ENCODE measurements around the gene PPARD. TPM values are rescaled to one million over a fixed set of nuclear protein-coding genes. Genes with fewer than 3 reads are reported as not detected.
A peak's percentile ranks its signal among the peaks of the same experiment; 100 is the strongest.

The PPARD gene
- total and polyA plus RNA-seq, 2 of the 13 experiments (the other 11 are each of a cell fraction or from before 2014, with no cell fraction given): 6.1 to 13.3 TPM

DNA sequence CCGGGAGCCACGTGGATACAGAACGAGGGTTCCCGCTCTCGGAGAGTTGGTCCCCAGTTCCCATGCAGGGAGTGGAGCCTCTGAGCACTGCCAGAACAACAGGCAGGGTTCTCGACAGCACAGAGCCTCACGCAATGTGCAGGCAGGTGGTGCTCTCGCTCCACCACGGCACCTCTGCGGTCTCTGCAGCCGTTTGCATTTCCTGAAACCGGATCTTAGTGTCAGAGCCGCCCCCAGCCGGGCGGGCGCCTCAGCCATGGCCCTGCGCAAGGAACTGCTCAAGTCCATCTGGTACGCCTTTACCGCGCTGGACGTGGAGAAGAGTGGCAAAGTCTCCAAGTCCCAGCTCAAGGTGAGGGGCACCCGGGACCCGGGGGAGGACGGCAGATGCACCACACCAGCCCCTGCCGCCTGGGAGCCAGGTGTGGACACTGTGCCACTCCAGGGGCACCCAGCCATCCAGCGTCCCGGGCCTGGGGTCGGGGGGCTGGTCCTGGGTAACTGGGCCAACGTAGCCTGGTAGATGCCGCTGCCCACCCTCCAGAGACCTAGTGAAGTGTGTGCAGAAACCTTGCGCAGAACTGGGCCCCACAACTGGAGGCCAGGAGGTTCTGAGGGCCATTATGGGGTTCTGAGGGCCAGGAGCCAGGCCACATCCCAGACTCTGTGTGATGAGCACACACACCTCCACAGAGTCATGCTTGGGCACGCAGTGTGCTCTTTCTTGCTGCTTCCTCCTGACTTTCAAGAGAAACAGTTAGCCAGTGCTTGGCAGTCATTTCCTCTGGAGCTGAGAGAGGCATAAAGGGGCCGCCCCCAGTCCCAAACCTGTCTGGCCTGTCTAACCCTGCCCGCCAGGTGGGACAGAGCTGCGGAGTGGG, 44.5 kb upstream of the PPARD start, which contains the start of gene DEF6 (continued):
- TF ChIP-seq, protein P1, sequence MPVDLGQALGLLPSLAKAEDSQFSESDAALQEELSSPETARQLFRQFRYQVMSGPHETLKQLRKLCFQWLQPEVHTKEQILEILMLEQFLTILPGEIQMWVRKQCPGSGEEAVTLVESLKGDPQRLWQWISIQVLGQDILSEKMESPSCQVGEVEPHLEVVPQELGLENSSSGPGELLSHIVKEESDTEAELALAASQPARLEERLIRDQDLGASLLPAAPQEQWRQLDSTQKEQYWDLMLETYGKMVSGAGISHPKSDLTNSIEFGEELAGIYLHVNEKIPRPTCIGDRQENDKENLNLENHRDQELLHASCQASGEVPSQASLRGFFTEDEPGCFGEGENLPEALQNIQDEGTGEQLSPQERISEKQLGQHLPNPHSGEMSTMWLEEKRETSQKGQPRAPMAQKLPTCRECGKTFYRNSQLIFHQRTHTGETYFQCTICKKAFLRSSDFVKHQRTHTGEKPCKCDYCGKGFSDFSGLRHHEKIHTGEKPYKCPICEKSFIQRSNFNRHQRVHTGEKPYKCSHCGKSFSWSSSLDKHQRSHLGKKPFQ (CRISPR knock-in tag; IDR thresholded peaks at IDR 0.05; ENCODE audit: insufficient replicate concordance): no peak
- TF ChIP-seq ARID2 (CRISPR knock-in tag; IDR thresholded peaks at IDR 0.05; ENCODE audit: borderline replicate concordance) (peak; percentile 88; the same call in 1 of the 2 replicates), KLF15 (CRISPR knock-in tag; IDR thresholded peaks at IDR 0.05; ENCODE audit: borderline replicate concordance) (peak; percentile 90), ZNF207 (IDR thresholded peaks at IDR 0.05; ENCODE audit: borderline replicate concordance) (no peak), PHF20 (CRISPR knock-in tag; IDR thresholded peaks at IDR 0.05) (peak; percentile 61; the same call in 1 of the 2 replicates), NBN (conservative IDR thresholded peaks at IDR 0.05) (no peak), MEIS2 (CRISPR knock-in tag; IDR thresholded peaks at IDR 0.05) (peak; percentile 83; the same call in 1 of the 2 replicates), ZNF20 (CRISPR knock-in tag; IDR thresholded peaks at IDR 0.05) (no peak), PAF1 (CRISPR knock-in tag; IDR thresholded peaks at IDR 0.05) (no peak), ZNF180 (CRISPR knock-in tag; IDR thresholded peaks at IDR 0.05; ENCODE audit: borderline replicate concordance, low read depth) (no peak), SRSF9 (IDR thresholded peaks at IDR 0.05; ENCODE audit: borderline replicate concordance, insufficient read depth, low read depth, low read length, poor library complexity, severe bottlenecking) (no peak), ZNF264 (CRISPR knock-in tag; IDR thresholded peaks at IDR 0.05) (peak; percentile 82; the same call in 1 of the 2 replicates), PAX8 (CRISPR knock-in tag; IDR thresholded peaks at IDR 0.05; ENCODE audit: borderline replicate concordance) (peak; percentile 97; the same call in 1 of the 2 replicates)
- TF ChIP-seq, protein P2, sequence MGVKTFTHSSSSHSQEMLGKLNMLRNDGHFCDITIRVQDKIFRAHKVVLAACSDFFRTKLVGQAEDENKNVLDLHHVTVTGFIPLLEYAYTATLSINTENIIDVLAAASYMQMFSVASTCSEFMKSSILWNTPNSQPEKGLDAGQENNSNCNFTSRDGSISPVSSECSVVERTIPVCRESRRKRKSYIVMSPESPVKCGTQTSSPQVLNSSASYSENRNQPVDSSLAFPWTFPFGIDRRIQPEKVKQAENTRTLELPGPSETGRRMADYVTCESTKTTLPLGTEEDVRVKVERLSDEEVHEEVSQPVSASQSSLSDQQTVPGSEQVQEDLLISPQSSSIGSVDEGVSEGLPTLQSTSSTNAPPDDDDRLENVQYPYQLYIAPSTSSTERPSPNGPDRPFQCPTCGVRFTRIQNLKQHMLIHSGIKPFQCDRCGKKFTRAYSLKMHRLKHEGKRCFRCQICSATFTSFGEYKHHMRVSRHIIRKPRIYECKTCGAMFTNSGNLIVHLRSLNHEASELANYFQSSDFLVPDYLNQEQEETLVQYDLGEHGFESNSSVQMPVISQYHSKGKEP (CRISPR knock-in tag; IDR thresholded peaks at IDR 0.05): peak; percentile 19; the same call in 1 of the 2 replicates
- TF ChIP-seq, protein P3, sequence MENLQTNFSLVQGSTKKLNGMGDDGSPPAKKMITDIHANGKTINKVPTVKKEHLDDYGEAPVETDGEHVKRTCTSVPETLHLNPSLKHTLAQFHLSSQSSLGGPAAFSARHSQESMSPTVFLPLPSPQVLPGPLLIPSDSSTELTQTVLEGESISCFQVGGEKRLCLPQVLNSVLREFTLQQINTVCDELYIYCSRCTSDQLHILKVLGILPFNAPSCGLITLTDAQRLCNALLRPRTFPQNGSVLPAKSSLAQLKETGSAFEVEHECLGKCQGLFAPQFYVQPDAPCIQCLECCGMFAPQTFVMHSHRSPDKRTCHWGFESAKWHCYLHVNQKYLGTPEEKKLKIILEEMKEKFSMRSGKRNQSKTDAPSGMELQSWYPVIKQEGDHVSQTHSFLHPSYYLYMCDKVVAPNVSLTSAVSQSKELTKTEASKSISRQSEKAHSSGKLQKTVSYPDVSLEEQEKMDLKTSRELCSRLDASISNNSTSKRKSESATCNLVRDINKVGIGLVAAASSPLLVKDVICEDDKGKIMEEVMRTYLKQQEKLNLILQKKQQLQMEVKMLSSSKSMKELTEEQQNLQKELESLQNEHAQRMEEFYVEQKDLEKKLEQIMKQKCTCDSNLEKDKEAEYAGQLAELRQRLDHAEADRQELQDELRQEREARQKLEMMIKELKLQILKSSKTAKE (CRISPR knock-in tag; IDR thresholded peaks at IDR 0.05; ENCODE audit: borderline replicate concordance): peak; percentile 37; the same call in 1 of the 2 replicates
- TF ChIP-seq, protein P4, sequence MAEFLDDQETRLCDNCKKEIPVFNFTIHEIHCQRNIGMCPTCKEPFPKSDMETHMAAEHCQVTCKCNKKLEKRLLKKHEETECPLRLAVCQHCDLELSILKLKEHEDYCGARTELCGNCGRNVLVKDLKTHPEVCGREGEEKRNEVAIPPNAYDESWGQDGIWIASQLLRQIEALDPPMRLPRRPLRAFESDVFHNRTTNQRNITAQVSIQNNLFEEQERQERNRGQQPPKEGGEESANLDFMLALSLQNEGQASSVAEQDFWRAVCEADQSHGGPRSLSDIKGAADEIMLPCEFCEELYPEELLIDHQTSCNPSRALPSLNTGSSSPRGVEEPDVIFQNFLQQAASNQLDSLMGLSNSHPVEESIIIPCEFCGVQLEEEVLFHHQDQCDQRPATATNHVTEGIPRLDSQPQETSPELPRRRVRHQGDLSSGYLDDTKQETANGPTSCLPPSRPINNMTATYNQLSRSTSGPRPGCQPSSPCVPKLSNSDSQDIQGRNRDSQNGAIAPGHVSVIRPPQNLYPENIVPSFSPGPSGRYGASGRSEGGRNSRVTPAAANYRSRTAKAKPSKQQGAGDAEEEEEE (CRISPR knock-in tag; IDR thresholded peaks at IDR 0.05; ENCODE audit: borderline replicate concordance): no peak; the same call in 1 of the 2 replicates
- TF ChIP-seq, protein P5, sequence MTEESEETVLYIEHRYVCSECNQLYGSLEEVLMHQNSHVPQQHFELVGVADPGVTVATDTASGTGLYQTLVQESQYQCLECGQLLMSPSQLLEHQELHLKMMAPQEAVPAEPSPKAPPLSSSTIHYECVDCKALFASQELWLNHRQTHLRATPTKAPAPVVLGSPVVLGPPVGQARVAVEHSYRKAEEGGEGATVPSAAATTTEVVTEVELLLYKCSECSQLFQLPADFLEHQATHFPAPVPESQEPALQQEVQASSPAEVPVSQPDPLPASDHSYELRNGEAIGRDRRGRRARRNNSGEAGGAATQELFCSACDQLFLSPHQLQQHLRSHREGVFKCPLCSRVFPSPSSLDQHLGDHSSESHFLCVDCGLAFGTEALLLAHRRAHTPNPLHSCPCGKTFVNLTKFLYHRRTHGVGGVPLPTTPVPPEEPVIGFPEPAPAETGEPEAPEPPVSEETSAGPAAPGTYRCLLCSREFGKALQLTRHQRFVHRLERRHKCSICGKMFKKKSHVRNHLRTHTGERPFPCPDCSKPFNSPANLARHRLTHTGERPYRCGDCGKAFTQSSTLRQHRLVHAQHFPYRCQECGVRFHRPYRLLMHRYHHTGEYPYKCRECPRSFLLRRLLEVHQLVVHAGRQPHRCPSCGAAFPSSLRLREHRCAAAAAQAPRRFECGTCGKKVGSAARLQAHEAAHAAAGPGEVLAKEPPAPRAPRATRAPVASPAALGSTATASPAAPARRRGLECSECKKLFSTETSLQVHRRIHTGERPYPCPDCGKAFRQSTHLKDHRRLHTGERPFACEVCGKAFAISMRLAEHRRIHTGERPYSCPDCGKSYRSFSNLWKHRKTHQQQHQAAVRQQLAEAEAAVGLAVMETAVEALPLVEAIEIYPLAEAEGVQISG (CRISPR knock-in tag; IDR thresholded peaks at IDR 0.05): peak; percentile 83; the same call in 1 of the 2 replicates

All from HepG2 (cell line).